Stimulated activated CD4-positive, alpha-beta T cell treated with anti-CD3 and anti-CD28 coated beads, Interleukin-2, amount 100 ng/mL, for 48 hours (primary cell): ENCODE results near the gene ZNF266.

Experiments used
- DNase-seq, 2 donors: peaks; one replicate each; pipeline ENCODE4 v3.0.0-alpha.2; 2020

ZNF266 gene

DNA sequence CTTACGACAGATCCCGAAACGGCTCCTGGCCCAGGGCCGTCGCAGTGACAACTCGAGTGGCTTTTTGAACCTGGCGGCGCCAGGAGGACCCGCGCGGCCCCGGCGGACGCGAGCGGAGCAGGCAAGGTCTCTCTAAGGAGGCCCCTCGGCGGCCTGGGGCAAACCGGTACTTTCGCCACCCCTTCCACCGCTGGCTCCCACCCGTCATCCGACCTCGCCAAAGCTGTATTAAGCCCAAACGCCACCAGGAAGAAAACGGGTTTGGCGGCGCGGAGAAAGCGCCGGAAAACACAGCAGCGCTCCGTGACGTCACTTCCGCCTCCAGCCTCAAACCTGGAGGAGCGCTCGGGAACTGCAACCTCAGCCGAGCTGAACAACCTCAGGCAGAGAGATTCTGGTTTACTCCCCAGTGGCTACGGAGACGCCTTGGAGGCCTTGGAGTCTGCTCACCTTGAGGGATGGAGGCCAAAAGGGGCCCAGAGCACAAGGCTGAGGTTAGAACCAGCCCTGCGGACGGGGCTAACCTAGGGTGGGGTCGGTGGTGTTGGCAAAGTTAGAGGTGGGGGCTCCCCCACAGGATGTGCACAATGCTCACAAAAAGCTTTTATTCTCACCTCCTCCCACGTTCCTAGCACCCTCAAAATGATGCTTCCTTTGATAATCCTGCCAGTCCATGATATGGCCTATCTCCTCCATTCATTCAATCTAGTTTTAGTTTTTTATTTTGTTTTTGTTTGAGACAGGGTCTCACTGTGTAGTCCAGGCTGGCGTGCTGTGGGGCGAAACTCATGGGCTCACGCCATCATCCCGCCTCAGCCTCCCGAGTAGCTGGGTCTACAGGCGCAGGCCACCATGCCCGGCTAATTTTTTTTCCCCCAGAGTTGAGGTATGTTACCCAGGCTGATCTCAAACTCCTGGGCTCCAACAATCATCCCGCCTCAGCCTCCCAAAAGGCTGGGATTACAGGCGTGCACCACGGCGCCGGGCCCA, at the start of gene ZNF266:
TSS of gene ZNF266 (minus strand) at position 295 of the 990 bp plus-strand sequence. CDS start 15,484 bp downstream, outside the sequence.
- peak; percentile 88 to 90 for DNase-seq

- DNase-seq: no peak
These were observed 49.8 kb upstream of the ZNF266 start for GRCh38 chr19:9485140-9485539.

GRCh38 chr19:9474975-9475374, 39.6 kb upstream of the ZNF266 start:
- DNase-seq: no peak

DNA sequence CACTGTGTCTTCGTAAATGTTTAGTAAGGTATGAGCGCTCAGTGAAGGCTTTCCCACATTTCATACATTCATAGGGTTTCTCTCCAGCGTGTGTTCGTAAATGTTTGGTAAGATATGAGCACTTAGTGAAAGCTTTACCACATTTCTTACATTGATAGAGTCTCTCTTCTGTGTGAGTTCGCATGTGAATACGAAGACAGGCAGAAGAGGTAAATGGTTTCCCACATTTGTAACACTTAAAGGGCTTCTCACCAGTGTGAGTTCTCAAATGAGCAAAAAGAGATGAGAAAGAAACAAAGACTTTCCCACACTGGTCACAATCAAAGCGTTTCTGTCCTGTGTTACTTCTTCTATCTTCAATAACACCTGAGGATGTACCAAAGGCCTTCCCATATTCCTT, 31.8 kb upstream of the ZNF266 start:
- DNase-seq: no peak

GRCh38 chr19:9461938-9462337, 26.6 kb upstream of the ZNF266 start:
- no peak for DNase-seq

DNA sequence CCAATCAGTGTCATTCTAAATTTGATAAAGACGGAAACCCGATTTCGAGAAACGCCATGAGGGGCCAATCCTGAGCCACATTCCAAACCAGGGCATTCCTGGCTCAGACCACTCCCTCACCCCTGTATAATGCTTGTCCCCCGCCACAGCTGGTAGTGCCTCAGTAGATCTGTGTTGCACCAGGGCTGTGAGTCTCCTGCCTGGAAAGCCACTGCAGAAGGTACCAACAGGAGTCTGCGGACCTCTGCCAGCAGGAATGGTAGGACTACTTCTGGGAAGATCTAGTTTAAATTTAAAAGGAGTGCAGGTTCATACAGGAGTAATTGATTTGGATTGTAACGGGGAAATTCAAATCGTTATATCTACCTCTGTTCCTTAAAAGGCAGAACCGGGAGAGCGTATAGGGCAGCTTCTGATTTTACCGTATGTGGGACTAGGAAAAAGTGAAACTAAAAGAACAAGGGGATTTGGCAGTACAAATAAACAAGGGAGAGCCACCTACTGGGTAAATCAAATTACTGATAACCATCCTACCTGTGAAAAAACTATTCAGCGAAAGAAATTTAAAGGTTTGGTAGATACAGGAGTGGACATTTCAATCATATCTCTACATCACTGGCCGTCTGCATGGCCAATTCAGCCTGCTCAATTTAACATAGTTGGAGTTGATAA, 20.8 kb upstream of the ZNF266 start:
- DNase-seq: no peak

- no peak for DNase-seq
These were observed 18.6 kb upstream of the ZNF266 start for GRCh38 chr19:9453953-9454352.

- no peak for DNase-seq
These were observed 9.7 kb upstream of the ZNF266 start for GRCh38 chr19:9445037-9445436.

DNA sequence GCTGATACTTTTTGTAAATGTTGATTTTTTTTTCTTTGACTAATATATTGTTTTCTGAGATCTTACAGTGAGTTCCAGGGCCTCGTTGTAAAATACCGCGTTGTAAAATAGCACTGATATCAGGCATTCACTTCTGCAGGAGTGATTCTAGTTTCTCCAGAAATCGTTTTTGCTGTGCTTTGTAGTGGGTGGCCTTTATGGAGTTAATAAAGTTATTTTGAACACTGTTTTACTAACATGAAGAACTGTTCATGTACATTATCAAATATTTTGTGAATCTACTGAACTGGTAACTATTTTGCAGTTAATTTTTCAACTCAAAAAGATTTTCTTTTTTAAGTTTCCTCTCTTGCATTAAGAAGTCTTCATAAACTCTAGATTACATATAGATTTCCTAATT, 985 bp upstream of the ZNF266 start:
- DNase-seq: no peak

DNA sequence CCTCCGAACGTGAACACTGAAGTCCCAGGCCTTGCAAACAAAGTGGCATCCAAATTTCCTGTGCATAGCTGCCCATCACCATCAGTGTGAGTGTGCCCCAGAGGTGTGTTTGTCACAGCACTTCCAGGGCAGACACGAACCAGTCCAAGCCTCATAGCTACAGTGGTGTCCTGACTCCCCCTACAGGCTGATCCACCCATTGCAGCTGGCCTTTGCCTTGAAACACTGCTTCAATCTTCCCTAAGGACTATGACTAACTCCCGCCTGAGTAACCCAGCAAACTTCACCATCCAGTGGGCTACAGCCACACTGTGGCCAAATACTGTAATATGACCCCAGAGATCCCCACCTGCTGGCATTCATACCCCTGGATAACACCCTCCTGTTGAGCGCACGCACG, 3.9 kb downstream of the ZNF266 start:
- DNase-seq: peak in 1 of 2 donors; percentile 15

DNA sequence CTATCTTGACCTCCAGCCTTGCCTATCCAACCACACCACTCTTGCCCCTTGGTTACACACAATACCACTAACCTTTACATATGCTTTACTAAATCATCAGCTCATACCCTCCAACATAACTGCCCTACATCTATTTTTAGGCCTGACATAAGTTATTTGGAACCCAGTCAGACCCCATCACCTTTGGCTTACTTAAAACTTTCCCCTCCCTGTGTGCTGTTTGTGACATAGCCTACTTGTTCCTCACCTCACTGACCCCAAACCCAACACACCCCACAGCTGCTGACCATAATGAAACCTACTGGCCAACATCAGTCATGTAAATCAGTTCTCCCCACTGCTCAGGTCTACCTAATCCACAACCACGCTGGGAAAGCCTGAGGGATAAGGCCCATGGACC, 4.9 kb downstream of the ZNF266 start:
- no peak for DNase-seq

DNA sequence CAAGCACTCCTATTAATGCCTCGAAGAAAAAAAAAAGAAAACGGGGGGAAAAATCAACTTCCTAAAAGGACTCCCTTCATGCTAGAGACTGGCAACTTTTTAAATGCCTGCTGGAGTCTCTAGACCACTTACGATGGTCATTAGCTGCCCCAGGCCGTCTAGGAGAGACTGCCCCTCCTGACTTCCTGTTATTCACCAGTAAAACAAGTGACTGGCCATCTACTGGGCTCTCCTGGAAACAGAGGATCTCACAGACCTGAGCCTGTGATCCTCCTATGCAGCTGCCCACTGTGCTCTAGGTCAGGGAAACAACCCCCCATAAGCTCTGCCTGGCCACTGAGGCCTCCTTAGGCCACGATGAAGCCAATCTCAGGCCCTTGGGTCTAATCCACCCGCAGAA, 7.4 kb downstream of the ZNF266 start:
- no peak for DNase-seq

DNA sequence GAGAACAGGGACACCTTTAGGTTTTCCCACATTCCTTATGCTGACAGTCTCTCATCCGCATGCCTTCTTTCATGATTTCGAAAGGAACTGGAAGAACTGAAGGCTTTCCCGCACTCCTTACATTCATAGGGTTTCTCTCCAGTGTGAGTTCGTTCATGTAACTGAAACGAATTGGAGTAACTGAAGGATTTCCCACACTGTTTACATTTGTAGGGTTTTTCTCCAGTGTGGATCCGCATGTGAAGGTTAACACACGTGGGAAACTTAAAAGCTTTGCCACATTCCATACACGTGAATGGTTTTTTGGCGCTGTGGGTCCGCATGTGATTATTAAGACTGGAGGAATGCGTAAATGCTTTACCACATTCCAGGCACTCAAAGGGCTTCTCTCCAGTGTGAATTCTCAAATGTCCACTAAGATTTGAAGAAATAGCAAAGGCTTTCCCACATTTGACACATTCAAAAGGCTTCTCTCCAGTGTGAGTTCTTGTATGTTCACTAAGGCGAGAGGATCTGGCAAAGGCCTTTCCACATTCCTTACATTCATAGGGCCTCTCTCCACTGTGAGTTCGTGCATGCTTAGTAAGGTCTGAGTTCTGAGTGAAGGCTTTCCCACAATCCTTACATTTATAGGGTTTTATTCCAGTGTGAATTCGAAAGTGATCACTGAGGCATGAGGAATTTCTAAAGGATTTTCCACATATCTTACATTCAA, 22.0 kb downstream of the ZNF266 start:
- DNase-seq: no peak

GRCh38 chr19:9407827-9408226, 27.5 kb downstream of the ZNF266 start:
- DNase-seq: no peak

GRCh38 chr19:9406798-9407352, 28.5 kb downstream of the ZNF266 start:
- DNase-seq: peak; percentile 32 to 33

DNA sequence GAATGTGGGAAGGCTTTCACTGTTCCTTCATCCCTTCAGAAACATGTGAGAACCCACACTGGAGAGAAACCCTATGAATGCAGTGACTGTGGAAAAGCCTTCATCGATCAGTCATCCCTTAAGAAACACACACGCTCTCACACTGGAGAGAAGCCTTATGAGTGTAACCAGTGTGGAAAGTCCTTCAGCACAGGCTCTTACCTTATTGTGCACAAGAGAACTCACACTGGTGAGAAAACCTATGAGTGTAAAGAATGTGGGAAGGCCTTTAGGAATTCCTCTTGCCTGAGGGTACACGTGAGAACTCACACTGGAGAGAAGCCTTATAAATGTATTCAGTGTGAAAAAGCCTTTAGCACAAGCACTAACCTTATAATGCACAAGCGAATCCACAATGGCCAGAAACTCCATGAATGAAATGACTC, 54.0 kb downstream of the ZNF266 start:
- DNase-seq: no peak

GRCh38 chr19:9370738-9371619, 64.4 kb downstream of the ZNF266 start:
- no peak for DNase-seq

DNA sequence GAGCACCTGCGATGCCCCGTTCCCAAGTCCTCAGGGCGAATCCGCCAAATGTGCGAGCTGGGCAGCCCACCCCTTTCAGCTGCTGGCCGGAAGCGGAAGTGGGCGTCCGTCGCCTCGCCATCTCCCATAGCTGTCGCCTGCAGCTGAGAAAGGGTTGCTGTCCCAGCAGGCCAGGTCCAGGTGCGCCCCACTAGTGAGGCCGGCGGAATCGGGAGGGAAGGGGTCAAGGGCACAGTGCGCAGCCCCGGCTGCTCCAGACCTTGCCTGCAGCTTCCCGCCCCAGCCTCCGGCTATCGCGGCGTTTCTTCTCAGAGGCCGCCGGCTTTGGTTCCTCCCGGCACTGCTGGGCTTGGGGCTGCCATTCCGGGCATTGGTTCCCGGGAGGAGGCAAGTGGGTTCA, 72.5 kb downstream of the ZNF266 start, which contains the start of gene ZNF177:
TSS of gene ZNF177 (plus strand) at position 109 of the 400 bp plus-strand sequence. CDS start 15,299 bp downstream, outside the sequence.
- no peak for DNase-seq
